ENCODE data around the gene ST6GALNAC1. TPM values are rescaled to one million over a fixed set of nuclear protein-coding genes. Genes with fewer than 3 reads are reported as not detected.

Gene ST6GALNAC1
- total and polyA plus RNA-seq, 7 donors = 0.38 to 3.6 (median 0.56) TPM

- Histone ChIP-seq H3K4me1 (peaks cover 33% of the 10 kb centered on the region), H3K27ac (no peak overlapping the region), H3K9me3 (no peaks in the 10 kb centered on the region), H3K4me3 (no peak overlapping the region), H3K27me3 (ENCODE audit: insufficient read depth in 3 of 3, low read length in 2 of 3) (no peaks in the 10 kb centered on the region), H3K36me3 (ENCODE audit: insufficient read depth in 1 of 2, low read depth in 1 of 2) (peaks cover 0 to 41% of the 10 kb centered on the region in 2 donors)
- TF ChIP-seq CTCF (IDR thresholded peaks at IDR 0.05) = no peak
- intact Hi-C loops (cut with DNase I) = loop anchor here in 1 of 2 donors (2.0 to 5.0 kb wide), 2 partner anchors 27 to 168 kb away; no protein-coding TSS in a partner anchor
- DNase-seq = no peak
- WGBS, 3 donors = 69 to 82% (median 75%) methylated on average over 12 of the region's 12 CpGs
- no peak for ATAC-seq
These were observed 41.8 kb upstream of the ST6GALNAC1 start for GRCh38 chr17:76685366-76685765.

- no peak for ATAC-seq
- no peak for DNase-seq
- H3K27me3 ChIP-seq (ENCODE audit: insufficient read depth in 3 of 3, low read length in 2 of 3) = no peaks in the 10 kb centered on the region
- 77 to 88% (median 80%) methylated on average over 6 to 7 of the region's 7 CpGs for WGBS, 3 donors
- peaks cover 30% of the 10 kb centered on the region for H3K4me1 ChIP-seq
- TF ChIP-seq CTCF (IDR thresholded peaks at IDR 0.05) = no peak
- peaks cover 0 to 43% of the 10 kb centered on the region in 2 donors for H3K36me3 ChIP-seq (ENCODE audit: insufficient read depth in 1 of 2, low read depth in 1 of 2)
- H3K4me3 ChIP-seq = no peak overlapping the region
- intact Hi-C loops (cut with DNase I) = loop anchor here in 1 of 2 donors (2.0 to 5.0 kb wide), 2 partner anchors 28 to 167 kb away; no protein-coding TSS in a partner anchor
- no peaks in the 10 kb centered on the region for H3K9me3 ChIP-seq
- no peak overlapping the region for H3K27ac ChIP-seq
These were observed 41.2 kb upstream of the ST6GALNAC1 start for GRCh38 chr17:76684756-76685155.

GRCh38 chr17:76683921-76684745 is 40.6 kb upstream of the ST6GALNAC1 start:
- H3K27ac ChIP-seq = no peak overlapping the region
- peaks cover 0 to 43% of the 10 kb centered on the region in 2 donors for H3K36me3 ChIP-seq (ENCODE audit: insufficient read depth in 1 of 2, low read depth in 1 of 2)
- intact Hi-C loops (cut with DNase I) = loop anchor here in 1 of 2 donors (2.0 kb wide), 1 partner anchor 29 kb away; no protein-coding TSS in a partner anchor
- no peaks in the 10 kb centered on the region for H3K27me3 ChIP-seq (ENCODE audit: insufficient read depth in 3 of 3, low read length in 2 of 3)
- DNase-seq (no peak), ATAC-seq (no peak)
- H3K4me1 ChIP-seq = peaks cover 24% of the 10 kb centered on the region
- TF ChIP-seq CTCF (IDR thresholded peaks at IDR 0.05) = no peak
- H3K4me3 ChIP-seq = no peak overlapping the region
- WGBS, 3 donors = 70 to 71% (median 71%) methylated on average over 25 of the region's 25 CpGs
- H3K9me3 ChIP-seq = no peaks in the 10 kb centered on the region

GRCh38 chr17:76683011-76683755 is 39.6 kb upstream of the ST6GALNAC1 start:
- Histone ChIP-seq H3K4me1 (peaks cover 15% of the 10 kb centered on the region), H3K27ac (no peak overlapping the region), H3K4me3 (no peak overlapping the region), H3K9me3 (no peaks in the 10 kb centered on the region), H3K27me3 (ENCODE audit: insufficient read depth in 3 of 3, low read length in 2 of 3) (no peaks in the 10 kb centered on the region), H3K36me3 (ENCODE audit: insufficient read depth in 1 of 2, low read depth in 1 of 2) (peaks cover 0 to 45% of the 10 kb centered on the region in 2 donors)
- no peak for TF ChIP-seq CTCF (IDR thresholded peaks at IDR 0.05)
- no peak for ATAC-seq
- DNase-seq = no peak
- intact Hi-C loops (cut with DNase I) = no loop called here
- 61 to 66% (median 63%) methylated on average over 18 of the region's 18 CpGs for WGBS, 3 donors

All from psoas muscle (tissue), 8 donors.